ENCODE results near the gene ZNF821.
"Not testable (repeated sequence)": the region's sequence is repeated elsewhere in the genome, so short reads cannot be mapped to it uniquely, and the experiment has no call there.

ZNF821 gene

GRCh38 chr16:71859762-71860521 is 24.0 kb downstream of the ZNF821 start:
- no peak for DNase-seq (ENCODE audit: low spot score)

GRCh38 chr16:71855937-71856662 is 27.9 kb downstream of the ZNF821 start:
- DNase-seq (ENCODE audit: low spot score) = no peak

- DNase-seq (ENCODE audit: low spot score) = no peak
These were observed 29.5 kb downstream of the ZNF821 start for GRCh38 chr16:71854369-71854948.

GRCh38 chr16:71853413-71853812 is 30.6 kb downstream of the ZNF821 start:
- DNase-seq (ENCODE audit: low spot score) = no peak

DNA sequence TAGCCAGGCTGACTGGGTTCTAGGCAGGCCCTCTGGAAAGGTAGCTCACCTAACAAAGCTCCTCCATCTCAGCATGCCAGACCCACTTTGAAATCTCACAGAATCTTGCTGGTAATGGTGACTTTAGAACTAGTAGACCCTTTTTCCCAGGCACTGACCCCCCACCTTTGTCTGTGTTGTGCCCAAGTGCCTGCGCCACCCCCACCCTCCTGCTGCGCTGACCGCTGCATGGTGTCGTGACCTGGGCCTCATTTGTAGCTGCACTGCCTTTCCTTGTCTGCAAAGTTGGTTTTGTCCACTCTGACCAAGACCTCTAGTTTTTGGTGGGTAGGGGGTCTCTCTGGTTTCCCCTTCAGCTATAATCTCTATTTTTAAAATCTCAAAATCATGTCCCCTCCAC is 31.4 kb downstream of the ZNF821 start:
- DNase-seq (ENCODE audit: low spot score) = no peak

DNA sequence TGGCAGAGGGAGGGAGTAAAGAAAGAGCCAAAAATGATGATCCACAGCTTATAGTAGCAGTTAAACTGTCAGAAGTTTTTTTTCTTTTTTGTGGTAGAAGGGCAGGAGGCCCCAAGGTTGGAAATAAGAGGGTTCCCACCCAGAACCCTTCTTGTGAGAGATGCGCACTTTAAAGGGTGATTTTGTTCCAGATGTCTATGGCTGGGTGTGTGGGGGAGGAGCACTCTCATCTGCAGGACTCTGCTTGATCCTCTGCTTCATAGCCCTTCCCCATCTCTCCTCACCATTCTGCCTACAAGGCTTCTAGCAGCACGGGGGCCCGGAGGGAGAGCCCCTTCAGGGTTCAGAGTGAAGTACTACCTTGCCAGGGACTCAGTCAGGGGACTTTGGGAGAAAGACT is 31.8 kb downstream of the ZNF821 start:
- DNase-seq (ENCODE audit: low spot score) = no peak

- no peak for DNase-seq (ENCODE audit: low spot score)
These were observed 32.2 kb downstream of the ZNF821 start for GRCh38 chr16:71851746-71852145.

GRCh38 chr16:71848622-71849021 is 35.4 kb downstream of the ZNF821 start:
- no peak for DNase-seq (ENCODE audit: low spot score)

DNA sequence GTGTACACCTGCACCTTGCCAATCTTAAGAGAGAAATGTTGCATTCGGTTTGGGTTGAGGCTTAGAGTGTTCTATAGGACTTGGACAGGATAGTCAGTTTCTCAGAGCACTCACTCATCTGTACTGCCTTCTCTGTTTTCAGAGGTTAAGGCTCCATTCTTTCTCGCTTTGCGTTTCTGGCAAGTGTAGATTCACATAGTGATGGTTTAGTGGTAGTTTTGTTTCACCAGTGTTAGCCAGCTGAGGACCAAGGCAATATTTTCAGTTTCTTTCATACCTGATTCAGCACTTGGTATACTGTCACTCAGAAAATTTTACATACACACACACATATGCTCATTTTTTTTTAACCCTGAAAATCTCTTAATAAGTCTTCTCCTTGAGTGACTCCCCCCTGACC is 36.9 kb downstream of the ZNF821 start:
- DNase-seq (ENCODE audit: low spot score) = no peak

DNA sequence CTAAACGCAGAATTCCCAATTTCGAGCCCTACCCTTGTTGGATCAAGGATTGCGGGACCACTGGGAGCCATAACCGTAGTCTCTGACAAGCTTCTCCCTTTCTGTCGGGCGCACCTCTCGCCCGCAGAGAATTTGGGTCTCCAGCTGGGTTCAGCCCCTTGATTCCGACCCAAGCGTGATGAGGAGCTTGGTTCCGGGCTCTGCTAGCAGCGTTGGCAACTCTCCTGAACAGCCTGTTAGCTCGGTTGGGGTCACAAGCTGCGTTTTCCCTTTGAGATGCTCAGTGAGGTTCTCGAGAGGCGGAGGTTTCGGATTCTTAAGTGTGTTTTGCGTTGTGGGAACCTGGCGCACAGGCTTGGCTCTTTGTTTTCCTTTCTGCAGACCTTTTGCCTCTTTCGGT is 37.6 kb downstream of the ZNF821 start:
- peak; percentile 39 for DNase-seq (ENCODE audit: low spot score)

DNA sequence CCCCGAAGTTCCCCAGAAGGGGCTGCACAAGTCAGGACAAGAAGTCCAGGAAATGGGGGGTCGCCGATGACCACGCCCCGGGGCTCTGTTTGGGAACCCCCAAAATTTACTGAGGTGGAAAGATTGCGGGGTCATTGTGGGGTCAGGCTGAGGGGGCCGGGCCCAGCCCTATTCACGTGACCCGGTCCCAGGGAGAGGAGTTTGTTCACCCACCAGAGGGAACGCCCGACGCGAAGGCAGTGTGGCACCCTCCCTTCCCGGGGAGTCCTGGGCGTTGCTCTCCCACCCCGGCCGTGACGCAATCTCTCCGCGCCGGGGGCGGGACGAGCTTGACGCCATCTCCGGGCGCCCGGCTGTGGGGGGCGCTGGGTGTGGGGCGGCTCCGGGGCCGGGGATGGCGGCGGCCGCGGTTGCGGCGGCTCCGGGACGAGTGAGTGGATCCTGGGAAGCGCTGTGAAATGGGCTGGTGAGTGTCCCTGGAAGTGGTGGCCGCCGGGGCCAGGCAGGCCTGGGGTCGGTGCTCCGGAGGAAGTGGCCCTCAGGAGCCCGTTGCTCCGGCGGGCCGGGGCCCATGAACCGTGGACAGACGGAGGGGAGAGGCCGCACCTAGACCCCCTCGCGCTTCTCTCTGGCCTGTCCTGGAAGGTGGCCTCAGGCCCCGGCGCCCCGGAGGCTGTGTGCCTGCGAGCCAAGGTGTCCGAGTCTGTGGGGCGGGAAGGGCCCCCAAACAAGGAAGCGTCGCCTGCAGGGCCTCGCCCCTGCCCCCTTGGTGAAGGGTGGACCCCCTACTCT is 38.1 kb downstream of the ZNF821 start, which contains the start of gene ATXN1L:
Gene ATXN1L, plus strand, starts transcription at position 338 of the 792 bp plus-strand sequence. CDS start 3,765 bp downstream, outside the sequence.
- DNase-seq (ENCODE audit: low spot score) = peak; percentile 96

GRCh38 chr16:71843572-71843971 is 40.4 kb downstream of the ZNF821 start:
- no peak for DNase-seq (ENCODE audit: low spot score)

- no peak for DNase-seq (ENCODE audit: low spot score)
These were observed 43.9 kb downstream of the ZNF821 start for GRCh38 chr16:71840052-71840451.

DNA sequence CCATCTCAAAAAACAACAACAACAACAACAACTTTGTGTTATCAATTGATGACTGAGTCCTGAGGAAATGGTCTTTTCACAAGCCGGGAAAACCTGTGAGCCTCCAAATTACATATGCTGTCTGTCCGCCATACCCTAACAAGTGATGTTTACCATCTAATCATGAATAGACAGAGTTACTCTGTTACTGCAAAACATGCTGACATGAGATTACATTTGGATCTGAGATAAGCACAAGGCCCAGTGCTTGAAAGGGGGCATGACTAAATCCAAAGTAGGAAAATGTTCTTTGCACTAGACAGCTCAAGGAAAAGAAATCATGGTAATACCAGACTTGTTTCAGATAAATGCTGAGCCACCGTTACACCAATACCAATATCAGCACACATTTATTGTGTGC is 46.8 kb downstream of the ZNF821 start:
- no peak for DNase-seq (ENCODE audit: low spot score)

DNA sequence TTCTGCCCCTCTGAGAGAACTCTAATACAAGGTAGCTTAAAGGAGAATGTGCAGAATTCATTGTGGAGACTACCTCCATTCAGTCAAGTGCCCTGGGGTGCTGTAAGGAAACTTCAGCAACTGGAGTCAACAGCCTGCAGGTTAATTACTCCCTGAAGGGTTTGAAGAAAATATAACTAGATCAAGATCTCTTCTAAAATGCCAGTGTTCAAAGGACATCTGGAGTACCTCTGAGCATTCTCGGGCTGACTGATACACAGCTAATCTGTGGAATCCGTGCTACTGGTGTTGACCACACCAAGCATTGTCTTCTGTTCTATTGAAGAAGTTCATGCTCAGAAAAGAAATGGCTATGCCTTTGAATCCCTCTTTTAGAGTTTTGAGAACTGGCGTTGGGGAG is 49.7 kb downstream of the ZNF821 start:
- DNase-seq (ENCODE audit: low spot score) = no peak

- DNase-seq (ENCODE audit: low spot score) = not testable (repeated sequence)
These were observed 51.9 kb downstream of the ZNF821 start for GRCh38 chr16:71832112-71832511.

DNA sequence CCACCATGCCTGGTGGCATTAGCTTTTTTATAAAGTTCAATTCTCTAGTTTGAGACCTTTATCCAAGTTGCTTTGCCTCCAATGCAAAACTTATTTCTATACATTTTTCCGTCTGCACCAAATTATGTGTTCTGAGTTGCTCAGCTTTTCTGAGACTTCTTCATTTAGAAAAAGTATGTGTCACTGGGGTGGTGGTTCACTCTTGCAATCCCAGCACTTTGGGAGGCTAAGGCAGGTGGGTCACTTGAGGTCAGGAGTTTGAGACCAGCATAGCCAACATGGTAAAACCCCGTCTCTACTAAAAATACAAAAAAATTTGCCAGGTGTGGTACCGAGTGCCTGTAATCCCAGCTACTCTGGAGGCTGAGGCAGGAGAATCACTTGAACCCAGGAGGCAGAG is 52.3 kb downstream of the ZNF821 start:
- not testable (repeated sequence) for DNase-seq (ENCODE audit: low spot score)

GRCh38 chr16:71830359-71830758 is 53.6 kb downstream of the ZNF821 start:
- no peak for DNase-seq (ENCODE audit: low spot score)

DNA sequence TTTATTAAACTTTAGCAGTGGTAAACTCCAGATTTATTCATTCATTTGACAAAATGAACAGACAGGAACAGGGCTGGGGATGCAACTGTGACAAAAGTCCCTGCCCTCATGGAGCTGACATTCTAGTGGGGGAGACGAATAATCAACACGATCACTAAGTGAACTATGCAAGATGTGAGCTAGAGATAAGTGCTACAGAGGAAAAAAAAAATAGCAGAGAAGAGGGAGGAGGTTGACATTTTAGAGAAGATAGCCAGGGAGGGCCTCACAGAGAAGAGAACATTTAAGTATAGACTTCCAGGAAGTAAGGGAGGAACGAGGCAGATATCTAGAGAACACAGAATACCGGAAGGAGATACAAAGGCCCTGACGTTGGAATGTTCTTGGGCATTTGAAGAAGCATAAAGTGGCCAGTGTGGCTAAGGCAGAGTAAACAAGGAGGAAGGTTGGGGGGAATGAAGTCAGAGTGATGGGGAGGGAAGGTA is 57.4 kb downstream of the ZNF821 start:
- no peak for DNase-seq (ENCODE audit: low spot score)

- not testable (repeated sequence) for DNase-seq (ENCODE audit: low spot score)
These were observed 66.9 kb downstream of the ZNF821 start for GRCh38 chr16:71817155-71817500.

- DNase-seq (ENCODE audit: low spot score) = no peak
These were observed 72.7 kb downstream of the ZNF821 start for GRCh38 chr16:71811261-71811803.

DNA sequence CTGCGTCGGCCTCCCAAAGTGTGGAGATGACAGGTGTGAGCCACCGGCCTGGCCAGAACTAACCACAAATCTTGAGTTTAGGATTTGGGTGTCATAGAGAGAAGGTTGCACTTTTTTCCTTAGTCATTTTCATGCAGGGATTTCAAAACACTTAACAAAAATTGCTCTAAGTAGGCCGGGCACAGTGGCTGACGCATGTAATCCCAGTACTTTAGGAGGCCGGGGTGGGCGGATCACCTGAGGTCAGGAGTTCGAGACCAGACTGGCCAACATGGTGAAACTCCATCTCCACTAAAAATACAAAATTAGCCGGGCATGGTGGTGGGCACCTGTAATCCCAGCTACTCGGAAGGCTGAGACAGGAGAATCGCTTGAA is 73.8 kb downstream of the ZNF821 start:
- not testable (repeated sequence) for DNase-seq (ENCODE audit: low spot score)

All from hematopoietic multipotent progenitor cell treated with erythropoietin and hydrocortisone succinate and interleukin-3 and kit ligand, for 17 days (in vitro differentiated cells).